GM19395 (cell line): Measurements from ENCODE around the gene ADAMTSL3.

Source experiments
- ATAC-seq: cut with Tn5 transposase; IDR thresholded peaks from one replicate; pipeline ENCODE4 v1.9.1; 2021; ENCODE audit warnings: mild to moderate bottlenecking, moderate library complexity; ENCODE audit not compliant: unreplicated experiment

ADAMTSL3 gene

GRCh38 chr15:83914906-83915305, 261.0 kb downstream of the ADAMTSL3 start:
- no peak for ATAC-seq

- no peak for ATAC-seq
These were observed 263.5 kb downstream of the ADAMTSL3 start for GRCh38 chr15:83917432-83917831.

GRCh38 chr15:83918011-83918410, 264.1 kb downstream of the ADAMTSL3 start:
- no peak for ATAC-seq

GRCh38 chr15:83919319-83919830, 265.5 kb downstream of the ADAMTSL3 start:
- ATAC-seq: peak; percentile 75

- no peak for ATAC-seq
These were observed 266.1 kb downstream of the ADAMTSL3 start for GRCh38 chr15:83919978-83920510.

GRCh38 chr15:83922649-83923294, 268.8 kb downstream of the ADAMTSL3 start:
- ATAC-seq: no peak

GRCh38 chr15:83926116-83926515, 272.2 kb downstream of the ADAMTSL3 start:
- no peak for ATAC-seq

GRCh38 chr15:83927704-83928391, 273.9 kb downstream of the ADAMTSL3 start:
- ATAC-seq: peak; percentile 56

GRCh38 chr15:83928392-83928734, 274.4 kb downstream of the ADAMTSL3 start:
- peak; percentile 88 for ATAC-seq

- peak; percentile 56 for ATAC-seq
These were observed 275.0 kb downstream of the ADAMTSL3 start for GRCh38 chr15:83928878-83929418.

GRCh38 chr15:83929619-83930018, 275.7 kb downstream of the ADAMTSL3 start:
- ATAC-seq: no peak

- ATAC-seq: no peak
These were observed 276.7 kb downstream of the ADAMTSL3 start for GRCh38 chr15:83930392-83931212.

- no peak for ATAC-seq
These were observed 281.9 kb downstream of the ADAMTSL3 start for GRCh38 chr15:83935774-83936173.

- ATAC-seq: no peak
These were observed 286.2 kb downstream of the ADAMTSL3 start for GRCh38 chr15:83940136-83940535.

GRCh38 chr15:83943043-83943442, 289.1 kb downstream of the ADAMTSL3 start:
- no peak for ATAC-seq

GRCh38 chr15:83943849-83944404, 290.0 kb downstream of the ADAMTSL3 start:
- no peak for ATAC-seq

- no peak for ATAC-seq
These were observed 293.2 kb downstream of the ADAMTSL3 start for GRCh38 chr15:83947156-83947555.

GRCh38 chr15:83954506-83954905, 300.6 kb downstream of the ADAMTSL3 start:
- no peak for ATAC-seq

GRCh38 chr15:83955806-83956265, 301.9 kb downstream of the ADAMTSL3 start:
- ATAC-seq: peak; percentile 98

GRCh38 chr15:83956887-83957286, 303.0 kb downstream of the ADAMTSL3 start:
- ATAC-seq: no peak

GRCh38 chr15:83959477-83959876, 305.6 kb downstream of the ADAMTSL3 start:
- ATAC-seq: no peak
